GM23338 (cell line): ENCODE results near the gene GRIFIN. TPM values are rescaled to one million over a fixed set of nuclear protein-coding genes. Genes with fewer than 3 reads are reported as not detected.

Source experiments
- ATAC-seq: fragments of 200-7000 bp; cut with Tn5 transposase; 3 replicates; pipeline ENCODE4 v1.9.1; 2020
- DNase-seq: peaks from one replicate; pipeline ENCODE4 v3.0.0-alpha.2; 2015; ENCODE audit warnings: low spot score
- H2AFZ ChIP-seq: fragments of 200-600 bp; sonication (generic); 2 replicates; pipeline ENCODE4 v1.8.0; 2016; ENCODE audit warnings: antibody characterized with exemption, mild to moderate bottlenecking, moderate library complexity
- H3F3A ChIP-seq: fragments of 200-600 bp; sonication (generic); replicated peaks from 2 replicates; pipeline ENCODE4 v1.8.0; 2017; ENCODE audit warnings: antibody characterized with exemption, mixed run types, low read depth
- H3K27ac ChIP-seq: fragments of 200-600 bp; sonication (generic); 2 replicates; pipeline ENCODE4 v1.6.1; 2016; ENCODE audit warnings: low read depth
- H3K27me3 ChIP-seq: fragments of 200-600 bp; sonication (generic); 2 replicates; pipeline ENCODE4 v1.8.0; 2016; ENCODE audit warnings: mild to moderate bottlenecking, mixed run types, moderate library complexity; ENCODE audit not compliant: insufficient read depth
- H3K36me3 ChIP-seq: fragments of 200-600 bp; sonication (generic); 2 replicates; pipeline ENCODE4 v1.8.0; 2016; ENCODE audit warnings: mild to moderate bottlenecking; ENCODE audit not compliant: insufficient read depth
- H3K4me1 ChIP-seq: fragments of 200-600 bp; sonication (generic); 2 replicates; pipeline ENCODE4 v1.8.0; 2016; ENCODE audit warnings: mild to moderate bottlenecking, moderate library complexity; ENCODE audit not compliant: insufficient read depth
- H3K4me2 ChIP-seq: fragments of 200-600 bp; sonication (generic); 2 replicates; pipeline ENCODE4 v1.7.1; 2017; ENCODE audit warnings: mixed run types
- H3K4me3 ChIP-seq: fragments of 200-600 bp; sonication (generic); 2 replicates; pipeline ENCODE4 v1.6.1; 2016; ENCODE audit warnings: mixed run types
- H3K79me2 ChIP-seq: fragments of 200-600 bp; sonication (generic); replicated peaks from 2 replicates; pipeline ENCODE4 v1.8.0; 2017; ENCODE audit warnings: mild to moderate bottlenecking; ENCODE audit not compliant: insufficient read depth
- H3K9me2 ChIP-seq: fragments of 200-600 bp; sonication (generic); 2 replicates; pipeline ENCODE4 v1.8.0; 2017; ENCODE audit not compliant: insufficient read depth
- H4K20me1 ChIP-seq: fragments of 200-600 bp; sonication (generic); replicated peaks from 2 replicates; pipeline ENCODE4 v1.8.0; 2017; ENCODE audit warnings: mild to moderate bottlenecking; ENCODE audit not compliant: insufficient read depth
- H3K27ac Mint-ChIP-seq: 2 replicates; pipeline ENCODE4 v1.8.0; 2020; ENCODE audit warnings: inconsistent platforms, mild to moderate bottlenecking, moderate library complexity, mixed read lengths
- H3K27me3 Mint-ChIP-seq: 3 replicates; pipeline ENCODE4 v1.8.0; 2022; ENCODE audit warnings: low read depth, mild to moderate bottlenecking, moderate library complexity, mixed read lengths, inconsistent platforms; ENCODE audit not compliant: insufficient read depth, poor library complexity
- H3K36me3 Mint-ChIP-seq: 3 replicates; pipeline ENCODE4 v1.8.0; 2021; ENCODE audit warnings: low read depth, mild to moderate bottlenecking, inconsistent platforms, moderate library complexity, mixed read lengths
- H3K4me1 Mint-ChIP-seq: 3 replicates; pipeline ENCODE4 v1.8.0; 2020; ENCODE audit warnings: mild to moderate bottlenecking, inconsistent platforms, mixed read lengths
- H3K4me3 Mint-ChIP-seq: 3 replicates; pipeline ENCODE4 v1.8.0; 2021; ENCODE audit warnings: moderate library complexity, mild to moderate bottlenecking, inconsistent platforms, mixed read lengths
- H3K9me3 Mint-ChIP-seq: 3 replicates; pipeline ENCODE4 v1.8.0; 2020; ENCODE audit warnings: moderate library complexity, mild to moderate bottlenecking, inconsistent platforms, mixed read lengths
- CREB1 ChIP-seq: fragments of 250-450 bp; sonication (Bioruptor Pico); IDR thresholded peaks from 2 replicates; pipeline ENCODE4 v1.5.0; 2020; ENCODE audit warnings: low read depth, mild to moderate bottlenecking, moderate library complexity
- CTCF ChIP-seq, 2 experiments: fragments of 200-600 bp in 1 of 2; sonication (generic) in 1 of 2; conservative IDR thresholded peaks; 2 replicates each; pipeline versions ENCODE4 v1.5.1 to v1.6.1; 2016 to 2017; ENCODE audit warnings: antibody characterized with exemption in 2 of 2, low read depth in 2 of 2, mild to moderate bottlenecking in 2 of 2, moderate library complexity in 1 of 2
- EZH2 ChIP-seq: fragments of 200-600 bp; sonication (generic); IDR thresholded peaks from one replicate; pipeline ENCODE4 v1.8.0; 2017; ENCODE audit warnings: antibody characterized with exemption, mild to moderate bottlenecking, low read depth; ENCODE audit not compliant: unreplicated experiment
- EZH2phosphoT487 ChIP-seq: fragments of 200-600 bp; sonication (generic); IDR thresholded peaks from one replicate; pipeline ENCODE4 v1.8.1; 2018; ENCODE audit warnings: antibody characterized with exemption; ENCODE audit not compliant: unreplicated experiment
- JUNB ChIP-seq: IDR thresholded peaks from one replicate; pipeline ENCODE4 v1.6.1; 2016; ENCODE audit warnings: antibody characterized with exemption; ENCODE audit not compliant: unreplicated experiment
- NANOG ChIP-seq: IDR thresholded peaks from 2 replicates; pipeline ENCODE4 v1.6.1; 2016; ENCODE audit warnings: antibody characterized with exemption, borderline replicate concordance
- POLR2AphosphoS5 ChIP-seq: IDR thresholded peaks from 2 replicates; pipeline ENCODE4 v1.6.1; 2016; ENCODE audit warnings: antibody characterized with exemption, low read depth
- REST ChIP-seq: IDR thresholded peaks from one replicate; pipeline ENCODE4 v1.6.1; 2018; ENCODE audit warnings: antibody characterized with exemption; ENCODE audit not compliant: unreplicated experiment
- STAT1 ChIP-seq: IDR thresholded peaks from one replicate; pipeline ENCODE4 v1.6.1; 2016; ENCODE audit warnings: antibody characterized with exemption; ENCODE audit not compliant: unreplicated experiment
- ZNF114 ChIP-seq: fragments of 250-450 bp; sonication (Bioruptor Pico); IDR thresholded peaks from 2 replicates; pipeline ENCODE4 v1.5.0; 2020; ENCODE audit warnings: mild to moderate bottlenecking, moderate library complexity
- ZNF331 ChIP-seq: fragments of 250-450 bp; sonication (Bioruptor Pico); IDR thresholded peaks from 2 replicates; pipeline ENCODE4 v1.5.0; 2020; ENCODE audit warnings: low read depth, mild to moderate bottlenecking, moderate library complexity
- polyA plus RNA-seq: library from polyadenylated mRNA; unstranded; fragments of >200 nt; fragmentation: Nextera tagmentation; extraction: Ambion mirVana; gene quantifications from 2 replicates; pipeline ENCODE4 v1.2.1, GENCODE V29; 2016
- total RNA-seq: library from RNA; depleted of rRNA; stranded (reverse); fragments of >200 nt; shearing (Covaris generic); gene quantifications from 2 replicates; pipeline ENCODE4 v1.2.3, GENCODE V29; 2014
- TF ChIP-seq, protein P1 (sequence below): fragments of 250-450 bp; sonication (Bioruptor Pico); IDR thresholded peaks from 2 replicates; pipeline ENCODE4 v1.5.0; 2020; ENCODE audit warnings: mild to moderate bottlenecking, moderate library complexity
- TF ChIP-seq, protein P2 (sequence below): IDR thresholded peaks from 2 replicates; pipeline ENCODE4 v1.6.1; 2016; ENCODE audit warnings: antibody characterized with exemption

GRIFIN gene
- total and polyA plus RNA-seq, 2 experiments from 2014 or later = not detected

DNA sequence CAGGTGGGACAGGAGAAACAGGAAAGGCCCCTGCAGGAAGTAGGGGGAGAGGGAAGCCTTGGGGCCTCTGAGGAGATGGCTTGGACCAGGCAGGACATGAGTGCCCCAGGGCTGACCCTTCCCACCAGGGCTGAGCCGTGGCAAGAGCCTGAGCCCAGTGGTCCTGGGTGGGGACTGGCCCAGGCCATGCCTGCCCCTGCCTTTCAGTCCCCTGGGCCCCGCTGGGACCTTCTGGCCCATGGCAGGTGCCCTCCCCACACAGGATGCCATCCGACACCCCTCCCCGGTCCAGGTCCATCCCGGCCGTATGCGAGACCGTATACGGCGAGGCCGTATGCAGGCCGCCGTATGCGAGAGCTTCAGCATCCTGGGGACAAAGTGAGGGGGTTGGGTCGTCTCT lies 2.0 kb downstream of the GRIFIN start:
- Histone ChIP-seq H3K79me2 (no peaks in the 10 kb centered on the region), H2AFZ (no peak overlapping the region), H3K27me3 (no peaks in the 10 kb centered on the region), H3K36me3 (no peaks in the 10 kb centered on the region), H3F3A (0 out of 2 replicates have a peak, but pooled peaks cover 8% of the 10 kb centered on the region), H3K27ac (no peak overlapping the region), H3K9me2 (no peaks in the 10 kb centered on the region), H3K4me2 (0 out of 2 replicates have a peak overlapping the region, but pooled peaks have one; percentile 32), H3K4me3 (no peak overlapping the region), H4K20me1 (no peaks in the 10 kb centered on the region), H3K4me1 (peaks cover 3% of the 10 kb centered on the region; the same call in 1 of the 2 replicates)
- Mint-ChIP-seq H3K9me3 (no peaks in the 10 kb centered on the region), H3K27me3 (peaks cover 13% of the 10 kb centered on the region), H3K27ac (no peak overlapping the region), H3K36me3 (no peaks in the 10 kb centered on the region; the same call in 2 of the 3 replicates), H3K4me1 (peaks cover 37% of the 10 kb centered on the region), H3K4me3 (no peak overlapping the region)
- ATAC-seq = peak; percentile 33
- TF ChIP-seq, protein P1, sequence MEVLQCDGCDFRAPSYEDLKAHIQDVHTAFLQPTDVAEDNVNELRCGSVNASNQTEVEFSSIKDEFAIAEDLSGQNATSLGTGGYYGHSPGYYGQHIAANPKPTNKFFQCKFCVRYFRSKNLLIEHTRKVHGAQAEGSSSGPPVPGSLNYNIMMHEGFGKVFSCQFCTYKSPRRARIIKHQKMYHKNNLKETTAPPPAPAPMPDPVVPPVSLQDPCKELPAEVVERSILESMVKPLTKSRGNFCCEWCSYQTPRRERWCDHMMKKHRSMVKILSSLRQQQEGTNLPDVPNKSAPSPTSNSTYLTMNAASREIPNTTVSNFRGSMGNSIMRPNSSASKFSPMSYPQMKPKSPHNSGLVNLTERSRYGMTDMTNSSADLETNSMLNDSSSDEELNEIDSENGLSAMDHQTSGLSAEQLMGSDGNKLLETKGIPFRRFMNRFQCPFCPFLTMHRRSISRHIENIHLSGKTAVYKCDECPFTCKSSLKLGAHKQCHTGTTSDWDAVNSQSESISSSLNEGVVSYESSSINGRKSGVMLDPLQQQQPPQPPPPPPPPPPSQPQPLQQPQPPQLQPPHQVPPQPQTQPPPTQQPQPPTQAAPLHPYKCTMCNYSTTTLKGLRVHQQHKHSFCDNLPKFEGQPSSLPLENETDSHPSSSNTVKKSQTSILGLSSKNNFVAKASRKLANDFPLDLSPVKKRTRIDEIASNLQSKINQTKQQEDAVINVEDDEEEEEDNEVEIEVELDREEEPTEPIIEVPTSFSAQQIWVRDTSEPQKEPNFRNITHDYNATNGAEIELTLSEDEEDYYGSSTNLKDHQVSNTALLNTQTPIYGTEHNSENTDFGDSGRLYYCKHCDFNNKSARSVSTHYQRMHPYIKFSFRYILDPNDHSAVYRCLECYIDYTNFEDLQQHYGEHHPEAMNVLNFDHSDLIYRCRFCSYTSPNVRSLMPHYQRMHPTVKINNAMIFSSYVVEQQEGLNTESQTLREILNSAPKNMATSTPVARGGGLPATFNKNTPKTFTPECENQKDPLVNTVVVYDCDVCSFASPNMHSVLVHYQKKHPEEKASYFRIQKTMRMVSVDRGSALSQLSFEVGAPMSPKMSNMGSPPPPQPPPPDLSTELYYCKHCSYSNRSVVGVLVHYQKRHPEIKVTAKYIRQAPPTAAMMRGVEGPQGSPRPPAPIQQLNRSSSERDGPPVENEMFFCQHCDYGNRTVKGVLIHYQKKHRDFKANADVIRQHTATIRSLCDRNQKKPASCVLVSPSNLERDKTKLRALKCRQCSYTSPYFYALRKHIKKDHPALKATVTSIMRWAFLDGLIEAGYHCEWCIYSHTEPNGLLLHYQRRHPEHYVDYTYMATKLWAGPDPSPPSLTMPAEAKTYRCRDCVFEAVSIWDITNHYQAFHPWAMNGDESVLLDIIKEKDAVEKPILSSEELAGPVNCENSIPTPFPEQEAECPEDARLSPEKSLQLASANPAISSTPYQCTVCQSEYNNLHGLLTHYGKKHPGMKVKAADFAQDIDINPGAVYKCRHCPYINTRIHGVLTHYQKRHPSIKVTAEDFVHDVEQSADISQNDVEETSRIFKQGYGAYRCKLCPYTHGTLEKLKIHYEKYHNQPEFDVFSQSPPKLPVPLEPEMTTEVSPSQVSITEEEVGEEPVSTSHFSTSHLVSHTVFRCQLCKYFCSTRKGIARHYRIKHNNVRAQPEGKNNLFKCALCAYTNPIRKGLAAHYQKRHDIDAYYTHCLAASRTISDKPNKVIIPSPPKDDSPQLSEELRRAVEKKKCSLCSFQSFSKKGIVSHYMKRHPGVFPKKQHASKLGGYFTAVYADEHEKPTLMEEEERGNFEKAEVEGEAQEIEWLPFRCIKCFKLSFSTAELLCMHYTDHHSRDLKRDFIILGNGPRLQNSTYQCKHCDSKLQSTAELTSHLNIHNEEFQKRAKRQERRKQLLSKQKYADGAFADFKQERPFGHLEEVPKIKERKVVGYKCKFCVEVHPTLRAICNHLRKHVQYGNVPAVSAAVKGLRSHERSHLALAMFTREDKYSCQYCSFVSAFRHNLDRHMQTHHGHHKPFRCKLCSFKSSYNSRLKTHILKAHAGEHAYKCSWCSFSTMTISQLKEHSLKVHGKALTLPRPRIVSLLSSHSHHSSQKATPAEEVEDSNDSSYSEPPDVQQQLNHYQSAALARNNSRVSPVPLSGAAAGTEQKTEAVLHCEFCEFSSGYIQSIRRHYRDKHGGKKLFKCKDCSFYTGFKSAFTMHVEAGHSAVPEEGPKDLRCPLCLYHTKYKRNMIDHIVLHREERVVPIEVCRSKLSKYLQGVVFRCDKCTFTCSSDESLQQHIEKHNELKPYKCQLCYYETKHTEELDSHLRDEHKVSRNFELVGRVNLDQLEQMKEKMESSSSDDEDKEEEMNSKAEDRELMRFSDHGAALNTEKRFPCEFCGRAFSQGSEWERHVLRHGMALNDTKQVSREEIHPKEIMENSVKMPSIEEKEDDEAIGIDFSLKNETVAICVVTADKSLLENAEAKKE (CRISPR knock-in tag) = no peak
- no peak for TF ChIP-seq EZH2
- TF ChIP-seq EZH2phosphoT487 = no peak
- no peak for TF ChIP-seq CREB1 (CRISPR knock-in tag)
- TF ChIP-seq CTCF (conservative IDR thresholded peaks at IDR 0.05; ENCODE audit: low read depth in 2 of 2) = no peak
- TF ChIP-seq, protein P2, sequence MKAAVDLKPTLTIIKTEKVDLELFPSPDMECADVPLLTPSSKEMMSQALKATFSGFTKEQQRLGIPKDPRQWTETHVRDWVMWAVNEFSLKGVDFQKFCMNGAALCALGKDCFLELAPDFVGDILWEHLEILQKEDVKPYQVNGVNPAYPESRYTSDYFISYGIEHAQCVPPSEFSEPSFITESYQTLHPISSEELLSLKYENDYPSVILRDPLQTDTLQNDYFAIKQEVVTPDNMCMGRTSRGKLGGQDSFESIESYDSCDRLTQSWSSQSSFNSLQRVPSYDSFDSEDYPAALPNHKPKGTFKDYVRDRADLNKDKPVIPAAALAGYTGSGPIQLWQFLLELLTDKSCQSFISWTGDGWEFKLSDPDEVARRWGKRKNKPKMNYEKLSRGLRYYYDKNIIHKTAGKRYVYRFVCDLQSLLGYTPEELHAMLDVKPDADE = no peak
- TF ChIP-seq ZNF114 (CRISPR knock-in tag) = no peak
- no peak for TF ChIP-seq ZNF331
- no peak for TF ChIP-seq POLR2AphosphoS5
- TF ChIP-seq STAT1 = no peak
- no peak for TF ChIP-seq REST
- TF ChIP-seq JUNB = no peak
- no peak for TF ChIP-seq NANOG
- DNase-seq = peak; percentile 58
